Kidney glomerular epithelial cell (primary cell): ENCODE data around the gene ARHGEF11.
"Not testable (repeated sequence)": the region's sequence is repeated elsewhere in the genome, so short reads cannot be mapped to it uniquely, and the experiment has no call there.

Experiments used
- DNase-seq: peaks from one replicate; lab custom pipeline; 2025; lab: John Stamatoyannopoulos, UW

ARHGEF11 gene

DNA sequence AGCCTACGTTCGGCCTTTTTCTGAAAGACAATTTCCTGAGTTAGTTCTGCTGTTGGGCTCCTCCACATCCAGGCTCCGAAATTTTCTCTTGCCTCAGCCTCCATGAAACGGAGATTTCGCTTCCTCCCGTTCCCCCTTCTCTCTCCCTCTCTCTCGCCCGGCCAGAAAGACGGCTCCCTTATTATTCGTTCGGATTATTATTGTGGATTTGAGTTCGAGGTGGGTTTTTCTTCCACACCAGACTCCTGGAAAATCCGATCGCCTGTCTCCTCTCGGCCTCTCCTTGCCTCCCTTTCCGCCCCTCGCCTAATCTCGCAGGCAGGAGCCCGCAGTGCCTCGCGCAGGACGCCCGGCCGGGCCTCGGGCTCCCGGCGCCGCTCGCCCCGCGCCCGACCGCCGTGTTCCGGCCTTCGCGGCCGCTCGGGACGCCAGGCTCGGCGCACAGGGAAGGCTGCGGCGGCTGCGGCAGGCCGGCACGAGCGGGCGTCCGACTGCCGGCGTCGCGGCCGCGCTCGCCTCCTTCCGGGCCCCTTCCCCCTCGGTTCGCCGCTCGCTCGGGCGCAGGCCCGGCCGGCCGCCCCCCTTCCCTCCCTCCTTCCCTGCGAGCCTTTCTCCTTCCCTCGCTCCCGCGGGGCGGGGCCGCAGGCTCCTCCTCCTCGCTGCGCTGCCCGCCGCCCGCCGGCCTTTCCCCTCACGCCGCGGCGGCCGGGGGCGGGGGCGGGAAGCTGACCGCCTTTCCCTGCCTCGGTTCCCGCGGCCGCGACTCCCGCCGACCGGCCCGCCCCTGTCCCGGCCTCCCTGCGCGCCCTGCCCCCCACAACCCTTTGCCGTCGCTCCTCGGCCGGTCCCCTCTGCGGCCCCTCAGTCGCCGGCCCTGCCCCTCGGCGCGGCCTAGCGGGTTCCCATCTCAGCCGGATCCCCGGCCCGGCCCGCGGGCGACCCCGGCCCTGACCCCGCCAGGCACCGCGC, at the start of gene ARHGEF11:
TSS of gene ARHGEF11 (minus strand) at position 493 of the 969 bp plus-strand sequence. CDS start 1,412 bp downstream, outside the sequence.
- DNase-seq = peak; percentile 75

DNA sequence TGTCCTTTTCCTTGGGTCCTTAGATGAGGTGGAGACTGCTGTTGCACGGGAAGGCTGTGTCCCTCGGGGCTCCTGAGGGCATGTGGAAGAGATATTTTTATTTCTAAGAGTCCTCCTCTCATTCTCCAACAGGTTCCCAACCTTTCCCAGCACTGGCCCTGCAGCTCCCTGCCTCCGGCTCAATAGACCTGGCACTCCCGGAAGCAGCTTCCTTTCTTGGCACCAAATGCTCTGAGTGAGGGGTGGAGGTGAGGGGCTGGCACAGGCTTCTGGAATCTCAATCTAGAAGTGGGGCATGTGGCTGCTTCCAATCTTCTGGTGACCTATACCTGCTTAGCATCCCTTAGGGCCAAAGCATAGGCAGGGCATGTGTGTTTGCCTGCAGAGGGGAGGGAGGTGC, 49.5 kb upstream of the ARHGEF11 start:
- DNase-seq = no peak

- DNase-seq = no peak
These were observed 47.3 kb upstream of the ARHGEF11 start for GRCh38 chr1:157092831-157093230.

GRCh38 chr1:157091668-157092273, 46.2 kb upstream of the ARHGEF11 start:
- DNase-seq = no peak

GRCh38 chr1:157091186-157091585, 45.6 kb upstream of the ARHGEF11 start:
- DNase-seq = no peak

GRCh38 chr1:157090771-157091170, 45.2 kb upstream of the ARHGEF11 start:
- DNase-seq = no peak

GRCh38 chr1:157090196-157090647, 44.7 kb upstream of the ARHGEF11 start:
- peak; percentile 32 for DNase-seq

GRCh38 chr1:157089789-157090188, 44.2 kb upstream of the ARHGEF11 start:
- DNase-seq = no peak

GRCh38 chr1:157088607-157089006, 43.1 kb upstream of the ARHGEF11 start:
- no peak for DNase-seq

GRCh38 chr1:157087030-157087429, 41.5 kb upstream of the ARHGEF11 start:
- no peak for DNase-seq

- no peak for DNase-seq
These were observed 40.8 kb upstream of the ARHGEF11 start for GRCh38 chr1:157086299-157086698.

DNA sequence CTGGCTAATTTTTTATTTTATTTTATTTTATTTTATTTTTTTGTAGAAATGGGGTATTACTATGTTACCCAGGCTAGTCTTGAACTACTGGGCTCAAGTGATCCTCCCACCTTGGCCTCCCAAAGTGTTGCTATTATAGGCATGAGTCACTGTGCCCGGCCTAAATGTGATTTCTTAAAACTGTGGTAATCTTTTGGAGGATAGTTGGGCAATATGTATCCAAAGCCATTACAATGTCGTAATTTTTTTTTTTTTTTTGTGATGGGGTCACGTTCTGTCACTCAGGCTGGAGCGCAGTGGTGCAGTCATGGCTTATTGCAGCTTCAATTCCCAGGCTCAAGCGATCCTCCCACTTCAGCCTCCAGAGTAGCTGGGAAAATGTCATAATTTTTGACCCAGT, 39.9 kb upstream of the ARHGEF11 start:
- no peak for DNase-seq

DNA sequence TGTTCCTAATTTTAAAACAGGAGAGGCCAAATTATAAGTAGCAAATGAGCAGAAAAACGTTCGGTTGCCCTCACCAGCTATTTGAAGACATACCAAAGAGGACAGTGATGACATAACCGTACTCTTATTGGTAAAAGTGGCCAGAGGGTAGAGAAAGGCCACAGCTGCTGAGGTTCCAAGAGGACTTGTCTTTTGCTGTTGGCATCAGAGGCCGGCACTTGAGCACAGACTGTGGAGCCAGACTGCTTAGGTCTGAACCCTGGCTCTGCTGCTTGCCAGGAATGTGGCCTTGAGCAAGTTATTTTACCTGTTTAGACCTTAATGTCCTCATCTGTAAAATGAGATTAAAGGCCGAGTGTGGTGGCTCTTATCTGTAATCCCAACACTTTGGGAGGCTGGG, 39.2 kb upstream of the ARHGEF11 start:
- no peak for DNase-seq

DNA sequence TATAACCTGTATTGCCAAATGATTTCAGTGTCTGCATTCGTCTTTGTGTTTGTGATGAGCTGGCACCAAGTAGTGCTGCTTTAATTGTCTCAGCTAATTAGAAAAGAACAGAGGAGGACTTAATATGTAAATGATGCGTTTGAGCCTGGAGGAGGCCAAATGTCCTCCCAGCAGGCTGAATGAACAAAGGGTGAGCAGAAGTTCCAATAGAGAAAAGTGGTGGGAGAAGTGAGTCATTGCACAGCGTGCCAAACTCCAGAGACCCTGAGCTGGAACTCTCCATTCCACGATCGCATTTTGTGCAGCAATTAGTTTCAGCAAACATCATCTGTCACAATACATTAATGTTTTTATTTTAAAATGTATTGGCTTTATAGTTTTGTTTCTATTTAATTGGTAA, 36.2 kb upstream of the ARHGEF11 start:
- no peak for DNase-seq

DNA sequence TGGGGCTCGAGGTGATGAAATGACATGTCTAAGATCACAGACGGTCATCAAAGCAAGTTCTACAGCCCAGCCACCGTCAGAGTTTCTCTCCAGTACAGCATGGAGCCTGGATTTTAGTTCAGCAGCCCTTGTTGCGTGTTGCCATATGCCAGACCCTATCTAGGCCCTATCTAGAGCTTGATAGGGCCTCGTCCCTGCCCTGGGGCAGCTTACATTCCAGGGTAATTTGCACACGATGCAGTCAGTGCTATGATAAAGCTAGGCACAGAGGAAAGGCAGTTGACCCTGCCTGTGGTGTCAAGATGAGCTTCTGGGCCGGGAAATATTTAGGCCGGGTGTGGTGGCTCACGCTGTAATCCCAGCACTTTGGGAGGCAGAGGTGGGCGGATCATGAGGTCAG, 35.2 kb upstream of the ARHGEF11 start:
- DNase-seq = no peak

GRCh38 chr1:157077394-157077793, 31.9 kb upstream of the ARHGEF11 start:
- no peak for DNase-seq

- peak; percentile 42 for DNase-seq
These were observed 28.6 kb upstream of the ARHGEF11 start for GRCh38 chr1:157073944-157074685.

DNA sequence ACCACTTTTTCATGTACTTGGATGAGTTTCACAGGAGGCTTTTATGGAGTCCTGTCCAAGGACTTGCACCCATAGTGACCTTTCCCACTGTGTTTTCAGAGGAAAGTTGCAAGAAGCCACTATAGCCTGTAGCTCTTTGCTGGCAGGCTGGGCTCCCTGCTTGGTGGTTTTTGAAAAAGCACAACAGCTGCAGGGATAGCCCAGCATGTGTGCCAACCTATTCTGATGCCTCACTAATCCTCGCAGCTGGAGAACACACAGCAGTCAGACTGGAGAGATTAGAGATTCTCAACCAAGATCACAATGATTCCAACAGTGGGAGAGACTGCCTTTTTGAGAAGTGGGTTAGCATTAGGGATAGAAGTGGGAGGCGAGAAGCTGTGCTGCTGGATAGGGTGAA, 24.1 kb upstream of the ARHGEF11 start:
- no peak for DNase-seq

- DNase-seq = not testable (repeated sequence)
These were observed 13.7 kb upstream of the ARHGEF11 start for GRCh38 chr1:157059241-157059640.

GRCh38 chr1:157056269-157056668, 10.7 kb upstream of the ARHGEF11 start:
- no peak for DNase-seq

DNA sequence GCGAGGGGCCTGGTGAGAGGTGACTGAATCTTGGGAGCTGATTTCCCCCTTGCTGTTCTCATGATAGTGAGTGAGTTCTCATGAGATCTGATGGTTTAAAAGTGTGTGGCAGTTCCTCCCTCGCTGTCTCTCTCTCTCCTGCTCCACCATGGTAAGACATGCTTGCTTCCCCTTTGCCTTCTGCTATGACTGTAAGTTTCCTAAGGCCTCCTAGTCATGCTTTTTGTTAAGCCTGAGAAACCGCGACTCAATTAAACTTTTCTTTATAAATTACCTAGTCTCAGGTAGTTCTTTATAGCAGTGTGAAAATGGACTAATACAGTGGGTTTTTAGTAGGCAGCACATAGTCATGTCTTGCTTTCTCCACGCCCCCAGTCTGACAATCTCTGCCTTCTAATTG, 10.2 kb upstream of the ARHGEF11 start:
- DNase-seq = not testable (repeated sequence)

DNA sequence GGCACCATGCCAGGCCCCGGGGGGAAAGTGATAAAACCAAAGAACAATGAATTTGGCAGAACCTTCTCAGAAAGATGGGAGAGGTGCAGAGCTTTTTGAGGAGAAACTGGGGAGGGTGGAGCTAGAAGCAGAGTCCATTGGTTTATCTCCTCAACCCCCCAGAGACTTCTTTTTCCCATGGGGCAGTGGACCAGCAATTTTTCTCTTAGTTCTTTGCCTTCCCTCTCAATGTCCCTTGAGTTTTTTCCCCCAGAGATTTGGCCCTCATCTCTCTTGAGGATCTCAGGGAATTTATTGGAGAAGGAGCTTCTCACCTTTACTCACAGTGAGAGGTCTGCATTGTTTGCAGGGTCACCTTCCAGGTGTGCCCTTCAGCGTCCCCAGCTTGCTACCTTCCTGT, 5.3 kb upstream of the ARHGEF11 start:
- DNase-seq = no peak

- no peak for DNase-seq
These were observed 1.5 kb upstream of the ARHGEF11 start for GRCh38 chr1:157047062-157047410.
